Lower lobe of right lung (tissue), 2 donors: ENCODE results near the gene GPAT3. TPM values are rescaled to one million over a fixed set of nuclear protein-coding genes. Genes with fewer than 3 reads are reported as not detected.

Experiments
- ATAC-seq, 2 donors: fragments of 200-7000 bp; cut with Tn5 transposase; one replicate each; pipeline ENCODE4 v1.9.1; 2020 to 2022; ENCODE audit warnings: mild to moderate bottlenecking in 2 of 2, moderate library complexity in 2 of 2
- DNase-seq: peaks from one replicate; pipeline ENCODE4 v3.0.0-alpha.2; 2020
- H3K27ac ChIP-seq: fragments of 200-600 bp; one replicate; pipeline ENCODE4 v1.8.0; 2022
- H3K27me3 ChIP-seq: fragments of 200-600 bp; one replicate; pipeline ENCODE4 v1.8.0; 2022; ENCODE audit warnings: low read depth
- H3K36me3 ChIP-seq: fragments of 200-600 bp; one replicate; pipeline ENCODE4 v1.8.0; 2022; ENCODE audit warnings: mild to moderate bottlenecking
- H3K4me1 ChIP-seq: fragments of 200-600 bp; one replicate; pipeline ENCODE4 v1.8.0; 2022
- H3K4me3 ChIP-seq: fragments of 200-600 bp; one replicate; pipeline ENCODE4 v1.8.0; 2022; ENCODE audit warnings: mild to moderate bottlenecking
- H3K9me3 ChIP-seq: fragments of 200-600 bp; one replicate; pipeline ENCODE4 v1.8.0; 2022
- intact Hi-C: fragments of 100-400 bp; cut with DNase I; formaldehyde crosslinking; loops from one replicate; pipeline ENCODE4 v1.11.0; 2022
- total RNA-seq: library from RNA; stranded (reverse); fragmentation: NEBNext Ultra II Directional; extraction: Animal tissue kit (Norgen Biotek cat#: 25700); gene quantifications from one replicate; pipeline ENCODE4 v1.2.1, GENCODE V29; 2021
- TF ChIP-seq, protein P1 (sequence below): fragments of 200-600 bp; IDR thresholded peaks from one replicate; pipeline ENCODE4 v1.8.0; 2022; ENCODE audit warnings: antibody characterized with exemption, mild to moderate bottlenecking
- donor health status: DM: no; HTN: yes; CAD: no; lungs with severe emphysema.

GPAT3 gene
- total RNA-seq, 1 donor from 2014 or later, result 5.9 TPM

DNA sequence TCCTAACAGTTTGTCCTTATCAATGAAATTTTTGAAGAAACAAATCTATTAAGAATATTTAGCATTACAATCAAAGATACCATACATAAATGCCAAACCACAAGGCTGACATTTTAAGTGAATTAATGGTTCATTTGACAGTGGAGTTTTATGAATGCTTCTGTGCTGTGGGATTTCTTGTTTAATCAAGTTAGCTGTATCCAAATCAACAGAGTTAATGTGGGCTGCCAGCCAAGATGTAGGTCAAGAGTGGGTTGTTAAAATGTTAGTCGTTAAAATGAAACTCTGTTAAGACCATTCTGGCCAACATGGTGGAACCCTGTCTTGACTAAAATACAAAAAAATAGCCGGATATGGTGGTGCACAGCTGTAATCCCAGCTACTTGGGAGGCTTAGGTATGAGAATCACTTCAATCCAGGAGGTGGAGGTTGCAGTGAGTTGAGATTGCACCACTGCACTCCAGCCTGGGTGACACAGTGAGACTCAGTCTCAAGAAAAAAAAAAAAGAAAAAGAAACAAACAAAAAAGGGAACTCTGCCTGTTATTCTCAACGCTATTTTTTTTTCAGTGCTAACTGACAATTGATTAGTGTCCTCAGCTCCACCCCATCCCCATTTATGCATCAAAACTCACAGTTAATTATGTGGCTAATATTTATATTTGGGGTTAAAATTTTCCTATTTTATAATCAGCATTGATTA, 20.2 kb downstream of the GPAT3 start:
- TF ChIP-seq, protein P1, sequence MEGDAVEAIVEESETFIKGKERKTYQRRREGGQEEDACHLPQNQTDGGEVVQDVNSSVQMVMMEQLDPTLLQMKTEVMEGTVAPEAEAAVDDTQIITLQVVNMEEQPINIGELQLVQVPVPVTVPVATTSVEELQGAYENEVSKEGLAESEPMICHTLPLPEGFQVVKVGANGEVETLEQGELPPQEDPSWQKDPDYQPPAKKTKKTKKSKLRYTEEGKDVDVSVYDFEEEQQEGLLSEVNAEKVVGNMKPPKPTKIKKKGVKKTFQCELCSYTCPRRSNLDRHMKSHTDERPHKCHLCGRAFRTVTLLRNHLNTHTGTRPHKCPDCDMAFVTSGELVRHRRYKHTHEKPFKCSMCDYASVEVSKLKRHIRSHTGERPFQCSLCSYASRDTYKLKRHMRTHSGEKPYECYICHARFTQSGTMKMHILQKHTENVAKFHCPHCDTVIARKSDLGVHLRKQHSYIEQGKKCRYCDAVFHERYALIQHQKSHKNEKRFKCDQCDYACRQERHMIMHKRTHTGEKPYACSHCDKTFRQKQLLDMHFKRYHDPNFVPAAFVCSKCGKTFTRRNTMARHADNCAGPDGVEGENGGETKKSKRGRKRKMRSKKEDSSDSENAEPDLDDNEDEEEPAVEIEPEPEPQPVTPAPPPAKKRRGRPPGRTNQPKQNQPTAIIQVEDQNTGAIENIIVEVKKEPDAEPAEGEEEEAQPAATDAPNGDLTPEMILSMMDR, result no peak
- no peak for DNase-seq
- H3K4me1 ChIP-seq, result peaks cover 2% of the 10 kb centered on the region
- H3K36me3 ChIP-seq, result no peaks in the 10 kb centered on the region
- H3K27me3 ChIP-seq, result no peaks in the 10 kb centered on the region
- no peak overlapping the region for H3K27ac ChIP-seq
- no peak overlapping the region for H3K4me3 ChIP-seq
- intact Hi-C loops, result no loop called here
- no peaks in the 10 kb centered on the region for H3K9me3 ChIP-seq
- peak in 1 of 2 donors; percentile 23 for ATAC-seq

- Histone ChIP-seq H3K27ac (no peak overlapping the region), H3K4me1 (peaks cover 8% of the 10 kb centered on the region), H3K9me3 (no peaks in the 10 kb centered on the region), H3K4me3 (no peak overlapping the region), H3K27me3 (no peaks in the 10 kb centered on the region), H3K36me3 (no peaks in the 10 kb centered on the region)
- ATAC-seq (no peak), DNase-seq (no peak)
- intact Hi-C loops, result no loop called here
- TF ChIP-seq, protein P1, result no peak
Measured at GRCh38 chr4:83556816-83557215, 20.9 kb downstream of the GPAT3 start.

DNA sequence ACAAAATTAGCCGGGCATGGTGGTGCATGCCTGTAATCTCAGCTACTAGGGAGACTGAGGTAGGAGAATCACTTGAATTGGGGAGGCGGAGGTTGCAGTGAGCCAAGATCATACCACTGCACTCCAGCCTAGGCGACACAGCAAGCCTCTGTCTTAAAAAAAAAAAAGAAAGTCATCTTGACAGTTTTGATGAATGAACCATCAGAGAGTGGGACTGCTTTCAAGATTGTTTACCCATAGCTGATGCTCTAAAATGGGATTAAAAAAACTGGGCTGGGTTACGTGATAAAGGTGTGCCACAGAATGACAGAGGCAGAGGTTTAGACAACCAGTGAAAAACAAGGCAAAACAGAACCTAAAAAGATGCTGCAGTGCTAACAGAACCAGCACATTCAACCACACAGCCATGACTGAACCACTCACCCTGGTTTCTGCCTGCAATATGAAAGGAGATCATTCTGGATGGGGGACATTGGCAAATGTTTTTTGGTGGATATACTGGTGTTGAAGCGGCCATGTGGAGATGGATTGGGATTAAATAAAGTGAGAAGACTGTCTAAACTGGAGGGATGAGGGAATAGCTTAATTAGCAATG, 22.2 kb downstream of the GPAT3 start:
- TF ChIP-seq, protein P1, result no peak
- Histone ChIP-seq H3K9me3 (no peaks in the 10 kb centered on the region), H3K36me3 (no peaks in the 10 kb centered on the region), H3K4me1 (peaks cover 8% of the 10 kb centered on the region), H3K27me3 (no peaks in the 10 kb centered on the region), H3K4me3 (no peak overlapping the region), H3K27ac (no peak overlapping the region)
- ATAC-seq (no peak), DNase-seq (no peak)
- intact Hi-C loops, result no loop called here

DNA sequence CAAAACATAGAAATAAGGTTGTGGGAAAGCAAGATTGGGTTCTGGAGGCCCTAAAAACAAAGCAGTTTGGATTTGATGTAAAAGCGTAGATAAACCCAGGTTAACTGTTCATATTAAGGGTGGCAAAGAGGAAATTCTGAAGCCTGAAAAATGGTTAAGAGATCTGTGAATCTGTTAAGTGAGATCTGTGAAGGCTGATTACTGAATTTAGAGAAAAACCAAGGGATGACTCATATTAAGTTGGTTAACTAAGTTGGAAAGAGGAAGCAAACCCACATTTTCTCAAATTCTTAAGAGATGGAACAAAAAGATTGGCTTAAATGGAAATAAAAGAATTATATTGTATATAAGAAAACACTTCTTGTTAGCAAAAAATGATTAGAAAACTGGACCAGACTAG, 22.8 kb downstream of the GPAT3 start:
- TF ChIP-seq, protein P1, result no peak
- peaks cover 8% of the 10 kb centered on the region for H3K4me1 ChIP-seq
- no peak for ATAC-seq
- H3K4me3 ChIP-seq, result no peak overlapping the region
- no peaks in the 10 kb centered on the region for H3K36me3 ChIP-seq
- no peaks in the 10 kb centered on the region for H3K9me3 ChIP-seq
- DNase-seq, result no peak
- intact Hi-C loops, result no loop called here
- H3K27ac ChIP-seq, result no peak overlapping the region
- no peaks in the 10 kb centered on the region for H3K27me3 ChIP-seq

- Histone ChIP-seq H3K4me1 (peaks cover 8% of the 10 kb centered on the region), H3K9me3 (no peaks in the 10 kb centered on the region), H3K27ac (no peak overlapping the region), H3K27me3 (no peaks in the 10 kb centered on the region), H3K36me3 (no peaks in the 10 kb centered on the region), H3K4me3 (no peak overlapping the region)
- ATAC-seq (no peak), DNase-seq (no peak)
- TF ChIP-seq, protein P1, result no peak
- intact Hi-C loops, result no loop called here
Measured at GRCh38 chr4:83560523-83560922, 24.6 kb downstream of the GPAT3 start.
